HCT116 (cell line): Measurements from ENCODE around the gene STIL. TPM values are rescaled to one million over a fixed set of nuclear protein-coding genes. Genes with fewer than 3 reads are reported as not detected.

Source experiments
- ATAC-seq: fragments of 200-7000 bp; cut with Tn5 transposase; 2 replicates; pipeline ENCODE4 v1.9.1; 2020; ENCODE audit warnings: mild to moderate bottlenecking, moderate library complexity
- BruUV-seq: library from RNA; stranded (reverse); fragments of 400-500 nt; replicated peaks from 2 replicates; lab custom pipeline; 2021; lab: Mats Ljungman, UMichigan
- CTCF ChIA-PET: fragments of 300-600 bp; sonication (Branson Sonifier 250); formaldehyde crosslinking; loops from one replicate; lab custom pipeline; 2021; ENCODE audit warnings: antibody characterized with exemption; lab: Charles Lee
- POLR2A ChIA-PET: fragments of 300-600, 350-600 bp; sonication (Branson Sonifier 250); formaldehyde crosslinking; loops from one replicate; lab custom pipeline; 2021; ENCODE audit warnings: antibody characterized with exemption; lab: Charles Lee
- RAD21 ChIA-PET, 2 experiments: fragments of 300-600 bp; sonication (Branson Sonifier 250); formaldehyde crosslinking; loops; one replicate each; lab custom pipeline; 2023; ENCODE audit warnings: low total read pairs in 2 of 2; ENCODE audit not compliant: uncharacterized antibody in 2 of 2, unreplicated experiment in 2 of 2, low non-redundant PET in 1 of 2; lab: Charles Lee
- DNase-seq: peaks from one replicate; pipeline ENCODE4 v3.0.0-alpha.2; 2010; ENCODE audit warnings: low read depth, low spot score
- H2AFZ ChIP-seq: fragments of 200-600 bp; shearing (Covaris generic), sonication (generic); 2 replicates; pipeline ENCODE4 v1.6.1; 2017; ENCODE audit warnings: low read depth, mixed run types, mixed read lengths, antibody characterized with exemption, low read length; ENCODE audit not compliant: poor library complexity, severe bottlenecking
- H3K27ac ChIP-seq: 2 replicates; pipeline ENCODE4 v1.5.1; 2012; ENCODE audit warnings: low read depth, low read length
- H3K27me3 ChIP-seq: fragments of 200-600 bp; sonication (generic); 2 replicates; pipeline ENCODE4 v1.6.1; 2016; ENCODE audit warnings: mixed run types, low read length, mixed read lengths; ENCODE audit not compliant: insufficient read depth
- H3K36me3 ChIP-seq, 2 experiments: fragments of 200-500 bp in 1 of 2; fragments of 200-600 bp in 1 of 2; sonication (Bioruptor generic) in 1 of 2; sonication (generic) in 1 of 2; 2 replicates each; pipeline versions ENCODE4 v1.5.1 to v1.6.1; 2014 to 2016; ENCODE audit warnings: low read length in 2 of 2, inconsistent platforms in 1 of 2, mixed read lengths in 1 of 2, mixed run types in 1 of 2; ENCODE audit not compliant: insufficient read depth in 2 of 2, control insufficient read depth in 1 of 2
- H3K4me1 ChIP-seq, 2 experiments: fragments of 200-600 bp in 1 of 2; sonication (generic) in 1 of 2; 2 replicates each; pipeline versions ENCODE4 v1.5.1 to v1.6.1; 2012 to 2017; ENCODE audit warnings: low read length in 2 of 2, inconsistent platforms in 1 of 2, mild to moderate bottlenecking in 1 of 2, mixed read lengths in 1 of 2, mixed run types in 1 of 2, moderate library complexity in 1 of 2; ENCODE audit not compliant: insufficient read depth in 2 of 2, control insufficient read depth in 1 of 2
- H3K4me2 ChIP-seq: fragments of 200-600 bp; sonication (generic); 2 replicates; pipeline ENCODE4 v1.6.1; 2017; ENCODE audit warnings: mixed run types, low read length, mixed read lengths
- H3K4me3 ChIP-seq, 2 experiments: fragments of 200-600 bp in 1 of 2; sonication (generic) in 1 of 2; replicated peaks in 1 of 2; 2 replicates each; pipeline ENCODE4 v1.5.1; 2011 to 2016; ENCODE audit warnings: low read length in 2 of 2, control low read depth in 1 of 2, low read depth in 1 of 2, mild to moderate bottlenecking in 1 of 2, mixed read lengths in 1 of 2, mixed run types in 1 of 2
- H3K79me2 ChIP-seq: fragments of 200-600 bp; sonication (generic); 2 replicates; pipeline ENCODE4 v1.6.1; 2017; ENCODE audit warnings: mild to moderate bottlenecking, mixed run types, low read length, moderate library complexity, mixed read lengths; ENCODE audit not compliant: insufficient read depth
- H3K9ac ChIP-seq: fragments of 200-600 bp; sonication (generic); 2 replicates; pipeline ENCODE4 v1.6.1; 2016; ENCODE audit warnings: low read length, mixed read lengths
- H3K9me2 ChIP-seq: fragments of 200-600 bp; sonication (generic), shearing (Covaris generic); 2 replicates; pipeline ENCODE4 v1.6.1; 2017; ENCODE audit warnings: mixed run types, mild to moderate bottlenecking, moderate library complexity; ENCODE audit not compliant: insufficient read depth
- H3K9me3 ChIP-seq, 2 experiments: fragments of 200-500 bp in 1 of 2; fragments of 200-600 bp in 1 of 2; sonication (Bioruptor generic) in 1 of 2; sonication (generic) in 1 of 2; 2 replicates each; pipeline ENCODE4 v1.6.1; 2014 to 2017; ENCODE audit warnings: low read length in 2 of 2, mixed read lengths in 2 of 2, inconsistent platforms in 1 of 2, low read depth in 1 of 2, mild to moderate bottlenecking in 1 of 2, mixed run types in 1 of 2, moderate library complexity in 1 of 2; ENCODE audit not compliant: control insufficient read depth in 1 of 2, insufficient read depth in 1 of 2
- H4K20me1 ChIP-seq: fragments of 200-600 bp; sonication (generic), shearing (Covaris generic); 2 replicates; pipeline ENCODE4 v1.6.1; 2017; ENCODE audit warnings: mixed run types, mild to moderate bottlenecking, moderate library complexity; ENCODE audit not compliant: insufficient read depth
- CBX3 ChIP-seq: IDR thresholded peaks from 2 replicates; pipeline ENCODE4 v1.6.1; 2012; ENCODE audit warnings: low read depth
- CEBPB ChIP-seq: IDR thresholded peaks from 2 replicates; pipeline ENCODE4 v1.6.1; 2012; ENCODE audit warnings: low read depth
- EGR1 ChIP-seq: IDR thresholded peaks from 2 replicates; pipeline ENCODE4 v1.6.1; 2012; ENCODE audit warnings: low read depth
- EZH2phosphoT487 ChIP-seq: fragments of 200-600 bp; IDR thresholded peaks from 2 replicates; pipeline ENCODE4 v1.6.1; 2018; ENCODE audit warnings: antibody characterized with exemption, borderline replicate concordance
- JUND ChIP-seq: IDR thresholded peaks from 2 replicates; pipeline ENCODE4 v1.6.1; 2012
- POLR2A ChIP-seq: IDR thresholded peaks from 2 replicates; pipeline ENCODE4 v1.7.0; 2011; ENCODE audit warnings: borderline replicate concordance; ENCODE audit not compliant: insufficient read depth, insufficient read length; ENCODE audit errors: extremely low read depth
- RAD21 ChIP-seq: IDR thresholded peaks from 2 replicates; pipeline ENCODE4 v1.6.1; 2012; ENCODE audit warnings: low read depth, mild to moderate bottlenecking
- SRF ChIP-seq: IDR thresholded peaks from 2 replicates; pipeline ENCODE4 v1.6.1; 2012; ENCODE audit warnings: low read depth
- TCF7L2 ChIP-seq: IDR thresholded peaks from 2 replicates; pipeline ENCODE4 v1.7.0; 2011; ENCODE audit warnings: borderline replicate concordance, inconsistent platforms; ENCODE audit not compliant: insufficient read depth, insufficient read length; ENCODE audit errors: extremely low read depth
- YY1 ChIP-seq: IDR thresholded peaks from 2 replicates; pipeline ENCODE4 v1.6.1; 2011; ENCODE audit warnings: low read length, low read depth, moderate library complexity, mild to moderate bottlenecking; ENCODE audit not compliant: insufficient replicate concordance; ENCODE audit errors: extremely low read depth
- ZFX ChIP-seq: fragments of 450-650 bp; IDR thresholded peaks from 2 replicates; pipeline ENCODE4 v1.6.1; 2017
- ZNF274 ChIP-seq: fragments of 200-500 bp; sonication (Bioruptor generic); IDR thresholded peaks from 2 replicates; pipeline ENCODE4 v1.6.1; 2014; ENCODE audit warnings: mild to moderate bottlenecking, low read depth, low read length, inconsistent platforms
- intact Hi-C: fragments of 100-400 bp; cut with micrococcal nuclease; formaldehyde crosslinking; loops from 2 replicates; pipeline ENCODE4 v1.10.0; 2022
- total RNA-seq: library from RNA; stranded (reverse); gene quantifications from one replicate; pipeline ENCODE4 v1.2.1, GENCODE V29; 2021; ENCODE audit not compliant: unreplicated experiment
- TF ChIP-seq, protein P1 (sequence below), 3 experiments: fragments of 200-600 bp in 1 of 3; sonication (generic) in 1 of 3; IDR thresholded peaks in 2 of 3; conservative IDR thresholded peaks in 1 of 3; 2 replicates each; pipeline ENCODE4 v1.5.1; 2012 to 2017; ENCODE audit warnings: low read depth in 2 of 3, low read length in 2 of 3, antibody characterized with exemption in 1 of 3, borderline replicate concordance in 1 of 3, control low read depth in 1 of 3, mild to moderate bottlenecking in 1 of 3, mixed read lengths in 1 of 3, mixed run types in 1 of 3, moderate library complexity in 1 of 3; ENCODE audit not compliant: insufficient read depth in 1 of 3
- TF ChIP-seq, protein P2 (sequence below): IDR thresholded peaks from 2 replicates; pipeline ENCODE4 v1.6.1; 2012
- TF ChIP-seq, protein P3 (sequence below): IDR thresholded peaks from 2 replicates; pipeline ENCODE4 v1.6.1; 2012; ENCODE audit warnings: low read depth

Gene STIL
- total RNA-seq, 1 experiment from 2014 or later, result 34.4 TPM

DNA sequence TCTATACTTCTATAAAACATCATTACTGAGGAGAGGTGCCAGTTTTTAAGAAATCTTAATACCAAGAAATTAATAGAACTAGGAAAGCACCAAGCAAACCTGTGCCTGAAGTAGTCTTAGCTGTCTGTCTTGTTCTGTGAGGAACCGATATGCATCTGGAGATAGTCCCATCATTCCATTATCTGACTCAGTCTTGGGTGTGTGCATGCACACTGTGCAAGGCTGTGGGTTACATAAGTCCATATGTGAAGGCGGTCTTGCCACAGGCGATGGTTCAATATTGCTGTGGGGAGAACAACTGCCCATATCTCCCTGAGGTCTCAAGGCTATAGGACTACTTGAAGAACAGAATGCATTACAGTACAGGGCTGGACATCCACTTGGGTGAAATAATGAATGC lies 33.8 kb downstream of the STIL start:
- H3K79me2 ChIP-seq, result peaks cover 70% of the 10 kb centered on the region
- no peak overlapping the region for H3K27ac ChIP-seq
- DNase-seq, result no peak
- H3K9me3 ChIP-seq, result no peaks in the 10 kb centered on the region
- no peaks in the 10 kb centered on the region for H3K4me1 ChIP-seq
- TF ChIP-seq ZFX (no peak), EZH2phosphoT487 (no peak), ZNF274 (no peak), TCF7L2 (no peak), JUND (no peak), EGR1 (no peak), CEBPB (no peak), RAD21 (no peak), YY1 (no peak), CBX3 (no peak), SRF (no peak), POLR2A (no peak)
- TF ChIP-seq, protein P1, sequence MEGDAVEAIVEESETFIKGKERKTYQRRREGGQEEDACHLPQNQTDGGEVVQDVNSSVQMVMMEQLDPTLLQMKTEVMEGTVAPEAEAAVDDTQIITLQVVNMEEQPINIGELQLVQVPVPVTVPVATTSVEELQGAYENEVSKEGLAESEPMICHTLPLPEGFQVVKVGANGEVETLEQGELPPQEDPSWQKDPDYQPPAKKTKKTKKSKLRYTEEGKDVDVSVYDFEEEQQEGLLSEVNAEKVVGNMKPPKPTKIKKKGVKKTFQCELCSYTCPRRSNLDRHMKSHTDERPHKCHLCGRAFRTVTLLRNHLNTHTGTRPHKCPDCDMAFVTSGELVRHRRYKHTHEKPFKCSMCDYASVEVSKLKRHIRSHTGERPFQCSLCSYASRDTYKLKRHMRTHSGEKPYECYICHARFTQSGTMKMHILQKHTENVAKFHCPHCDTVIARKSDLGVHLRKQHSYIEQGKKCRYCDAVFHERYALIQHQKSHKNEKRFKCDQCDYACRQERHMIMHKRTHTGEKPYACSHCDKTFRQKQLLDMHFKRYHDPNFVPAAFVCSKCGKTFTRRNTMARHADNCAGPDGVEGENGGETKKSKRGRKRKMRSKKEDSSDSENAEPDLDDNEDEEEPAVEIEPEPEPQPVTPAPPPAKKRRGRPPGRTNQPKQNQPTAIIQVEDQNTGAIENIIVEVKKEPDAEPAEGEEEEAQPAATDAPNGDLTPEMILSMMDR (IDR thresholded peaks at IDR 0.05 in 2 of 3, conservative IDR thresholded peaks at IDR 0.05 in 1 of 3; ENCODE audit: borderline replicate concordance in 1 of 3, insufficient read depth in 1 of 3, low read depth in 2 of 3, low read length in 2 of 3), result no peak
- TF ChIP-seq, protein P2, sequence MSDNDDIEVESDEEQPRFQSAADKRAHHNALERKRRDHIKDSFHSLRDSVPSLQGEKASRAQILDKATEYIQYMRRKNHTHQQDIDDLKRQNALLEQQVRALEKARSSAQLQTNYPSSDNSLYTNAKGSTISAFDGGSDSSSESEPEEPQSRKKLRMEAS, result no peak
- TF ChIP-seq, protein P3, sequence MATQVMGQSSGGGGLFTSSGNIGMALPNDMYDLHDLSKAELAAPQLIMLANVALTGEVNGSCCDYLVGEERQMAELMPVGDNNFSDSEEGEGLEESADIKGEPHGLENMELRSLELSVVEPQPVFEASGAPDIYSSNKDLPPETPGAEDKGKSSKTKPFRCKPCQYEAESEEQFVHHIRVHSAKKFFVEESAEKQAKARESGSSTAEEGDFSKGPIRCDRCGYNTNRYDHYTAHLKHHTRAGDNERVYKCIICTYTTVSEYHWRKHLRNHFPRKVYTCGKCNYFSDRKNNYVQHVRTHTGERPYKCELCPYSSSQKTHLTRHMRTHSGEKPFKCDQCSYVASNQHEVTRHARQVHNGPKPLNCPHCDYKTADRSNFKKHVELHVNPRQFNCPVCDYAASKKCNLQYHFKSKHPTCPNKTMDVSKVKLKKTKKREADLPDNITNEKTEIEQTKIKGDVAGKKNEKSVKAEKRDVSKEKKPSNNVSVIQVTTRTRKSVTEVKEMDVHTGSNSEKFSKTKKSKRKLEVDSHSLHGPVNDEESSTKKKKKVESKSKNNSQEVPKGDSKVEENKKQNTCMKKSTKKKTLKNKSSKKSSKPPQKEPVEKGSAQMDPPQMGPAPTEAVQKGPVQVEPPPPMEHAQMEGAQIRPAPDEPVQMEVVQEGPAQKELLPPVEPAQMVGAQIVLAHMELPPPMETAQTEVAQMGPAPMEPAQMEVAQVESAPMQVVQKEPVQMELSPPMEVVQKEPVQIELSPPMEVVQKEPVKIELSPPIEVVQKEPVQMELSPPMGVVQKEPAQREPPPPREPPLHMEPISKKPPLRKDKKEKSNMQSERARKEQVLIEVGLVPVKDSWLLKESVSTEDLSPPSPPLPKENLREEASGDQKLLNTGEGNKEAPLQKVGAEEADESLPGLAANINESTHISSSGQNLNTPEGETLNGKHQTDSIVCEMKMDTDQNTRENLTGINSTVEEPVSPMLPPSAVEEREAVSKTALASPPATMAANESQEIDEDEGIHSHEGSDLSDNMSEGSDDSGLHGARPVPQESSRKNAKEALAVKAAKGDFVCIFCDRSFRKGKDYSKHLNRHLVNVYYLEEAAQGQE, result no peak
- TF ChIP-seq, all 23 proteins: peak for 0
- ATAC-seq, result no peak
- Histone ChIP-seq H3K27me3 (no peaks in the 10 kb centered on the region), H3K36me3 (peaks cover 45 to 46% of the 10 kb centered on the region in 2 experiments), H3K4me2 (no peak overlapping the region), H3K9me2 (no peaks in the 10 kb centered on the region), H3K9ac (no peak overlapping the region), H3K4me3 (no peak overlapping the region), H4K20me1 (no peaks in the 10 kb centered on the region), H2AFZ (no peak overlapping the region)
- ChIA-PET POLR2A (no interaction called here), CTCF (no interaction called here), RAD21 (no interaction called here)
- intact Hi-C loops, result no loop called here
- BruUV-seq, result no TSS peak
